ENCODE measurements around the gene TTC23. TPM values are rescaled to one million over a fixed set of nuclear protein-coding genes. Genes with fewer than 3 reads are reported as not detected.
A peak's percentile ranks its signal among the peaks of the same experiment; 100 is the strongest.

The TTC23 gene
- total and polyA plus RNA-seq, 7 donors = 5.5 to 33.0 (median 19.9) TPM

GRCh38 chr15:99153026-99153535, 96.3 kb downstream of the TTC23 start:
- 78 to 90% methylated on average over 6 of the region's 6 CpGs for WGBS, 2 donors
- DNase-seq = no peak
- Histone ChIP-seq H3K9me3 (no peaks in the 10 kb centered on the region), H3K4me3 (no peak overlapping the region), H3K36me3 (peaks cover 0 to 4% (median 0%) of the 10 kb centered on the region in 4 donors), H3K27me3 (no peaks in the 10 kb centered on the region), H3K27ac (no peak overlapping the region), H3K4me1 (peaks cover 0 to 24% (median 21%) of the 10 kb centered on the region in 4 donors)
- TF ChIP-seq POLR2AphosphoS5 (IDR thresholded peaks at IDR 0.05) (no peak), POLR2A (IDR thresholded peaks at IDR 0.05) (no peak), CTCF (IDR thresholded peaks at IDR 0.05) (no peak), EP300 (IDR thresholded peaks at IDR 0.05) (no peak)
- intact Hi-C loops (cut with DNase I) = no loop called here

GRCh38 chr15:99151156-99151555, 98.2 kb downstream of the TTC23 start:
- no peak for DNase-seq
- peaks cover 0 to 4% (median 0%) of the 10 kb centered on the region in 4 donors for H3K36me3 ChIP-seq
- peaks cover 0 to 30% (median 25%) of the 10 kb centered on the region in 4 donors for H3K4me1 ChIP-seq
- H3K4me3 ChIP-seq = no peak overlapping the region
- TF ChIP-seq CTCF (IDR thresholded peaks at IDR 0.05) (no peak), POLR2AphosphoS5 (IDR thresholded peaks at IDR 0.05) (no peak), EP300 (IDR thresholded peaks at IDR 0.05) (no peak), POLR2A (IDR thresholded peaks at IDR 0.05) (no peak)
- intact Hi-C loops (cut with DNase I) = no loop called here
- H3K27ac ChIP-seq = peak overlapping the region in 2 of 4 donors; percentile 96 to 100
- H3K27me3 ChIP-seq = no peaks in the 10 kb centered on the region
- 79 to 85% methylated on average over 2 of the region's 2 CpGs for WGBS, 2 donors
- H3K9me3 ChIP-seq = no peaks in the 10 kb centered on the region

GRCh38 chr15:99149366-99149765, 100.0 kb downstream of the TTC23 start:
- 96% methylated on average over 4 of the region's 4 CpGs for WGBS, 2 donors
- intact Hi-C loops (cut with DNase I) = no loop called here
- Histone ChIP-seq H3K4me1 (peaks cover 0 to 48% (median 42%) of the 10 kb centered on the region in 4 donors), H3K27ac (peak overlapping the region; percentile 90 to 100 (median 96)), H3K27me3 (no peaks in the 10 kb centered on the region), H3K36me3 (peaks cover 0 to 4% (median 0%) of the 10 kb centered on the region in 4 donors), H3K9me3 (no peaks in the 10 kb centered on the region), H3K4me3 (no peak overlapping the region)
- DNase-seq = no peak
- TF ChIP-seq CTCF (IDR thresholded peaks at IDR 0.05) (no peak), POLR2AphosphoS5 (IDR thresholded peaks at IDR 0.05) (no peak), EP300 (IDR thresholded peaks at IDR 0.05) (no peak), POLR2A (IDR thresholded peaks at IDR 0.05) (no peak)

GRCh38 chr15:99148851-99149276, 100.5 kb downstream of the TTC23 start:
- Histone ChIP-seq H3K4me3 (no peak overlapping the region), H3K27ac (peak overlapping the region; percentile 90 to 100 (median 96)), H3K4me1 (peaks cover 0 to 53% (median 47%) of the 10 kb centered on the region in 4 donors), H3K27me3 (no peaks in the 10 kb centered on the region), H3K36me3 (peaks cover 0 to 4% (median 0%) of the 10 kb centered on the region in 4 donors), H3K9me3 (no peaks in the 10 kb centered on the region)
- 86 to 93% methylated on average over 7 of the region's 7 CpGs for WGBS, 2 donors
- DNase-seq = peak; percentile 77
- TF ChIP-seq POLR2AphosphoS5 (IDR thresholded peaks at IDR 0.05) (peak in 3 of 4 donors; percentile 39 to 60 (median 59)), POLR2A (IDR thresholded peaks at IDR 0.05) (no peak)
- intact Hi-C loops (cut with DNase I) = no loop called here

- Histone ChIP-seq H3K4me3 (no peak overlapping the region), H3K9me3 (no peaks in the 10 kb centered on the region), H3K36me3 (peaks cover 0 to 4% (median 0%) of the 10 kb centered on the region in 4 donors), H3K4me1 (peaks cover 0 to 75% (median 69%) of the 10 kb centered on the region in 4 donors), H3K27me3 (no peaks in the 10 kb centered on the region), H3K27ac (peak overlapping the region; percentile 90 to 100 (median 96))
- TF ChIP-seq EP300 (IDR thresholded peaks at IDR 0.05) (no peak), POLR2A (IDR thresholded peaks at IDR 0.05) (no peak), CTCF (IDR thresholded peaks at IDR 0.05) (no peak), POLR2AphosphoS5 (IDR thresholded peaks at IDR 0.05) (peak in 1 of 4 donors; percentile 41)
- WGBS, 2 donors = 96 to 97% methylated on average over 5 of the region's 5 CpGs
- no peak for DNase-seq
- intact Hi-C loops (cut with DNase I) = no loop called here
These were observed 102.7 kb downstream of the TTC23 start for GRCh38 chr15:99146661-99147060.
